ENCODE data around the gene IL36B. TPM values are rescaled to one million over a fixed set of nuclear protein-coding genes. Genes with fewer than 3 reads are reported as not detected.

Gene IL36B
- total RNA-seq, 2 experiments from 2014 or later, result not detected

- no peaks in the 10 kb centered on the region for H3K36me3 ChIP-seq (ENCODE audit: insufficient read depth, low read length)
- no peaks in the 10 kb centered on the region for H3K4me1 ChIP-seq (ENCODE audit: insufficient read depth, low read length)
- intact Hi-C loops (cut with DNase I, micrococcal nuclease), result no loop called here
- ChIA-PET CTCF (no interaction called here), POLR2A (no interaction called here)
- DNase-seq, result no peak
- no peaks in the 10 kb centered on the region for H3K9me3 Mint-ChIP-seq
- H3K4me3 ChIP-seq (ENCODE audit: low read length), result no peak overlapping the region
- no peaks in the 10 kb centered on the region for H3K27me3 Mint-ChIP-seq
- no peak for TF ChIP-seq CTCF (IDR thresholded peaks at IDR 0.05)
- H3K36me3 Mint-ChIP-seq (ENCODE audit: low read depth), result no peaks in the 10 kb centered on the region
- no peak overlapping the region for H3K27ac Mint-ChIP-seq
- no peaks in the 10 kb centered on the region for H3K4me1 Mint-ChIP-seq (ENCODE audit: low read depth)
- no peak for ATAC-seq (ENCODE audit: poor library complexity)
- no peak overlapping the region for H3K27ac ChIP-seq (ENCODE audit: low read depth in 1 of 2, low read length in 2 of 2)
- no peaks in the 10 kb centered on the region for H3K27me3 ChIP-seq (ENCODE audit: control insufficient read depth in 1 of 2, insufficient read depth in 2 of 2, low read length in 2 of 2)
- H3K9me3 ChIP-seq (ENCODE audit: control insufficient read depth in 1 of 2, insufficient read depth in 1 of 2, low read length in 2 of 2), result no peaks in the 10 kb centered on the region
- no peak overlapping the region for H3K4me3 Mint-ChIP-seq
Observed at GRCh38 chr2:113041871-113042270, 10.8 kb downstream of the IL36B start.

DNA sequence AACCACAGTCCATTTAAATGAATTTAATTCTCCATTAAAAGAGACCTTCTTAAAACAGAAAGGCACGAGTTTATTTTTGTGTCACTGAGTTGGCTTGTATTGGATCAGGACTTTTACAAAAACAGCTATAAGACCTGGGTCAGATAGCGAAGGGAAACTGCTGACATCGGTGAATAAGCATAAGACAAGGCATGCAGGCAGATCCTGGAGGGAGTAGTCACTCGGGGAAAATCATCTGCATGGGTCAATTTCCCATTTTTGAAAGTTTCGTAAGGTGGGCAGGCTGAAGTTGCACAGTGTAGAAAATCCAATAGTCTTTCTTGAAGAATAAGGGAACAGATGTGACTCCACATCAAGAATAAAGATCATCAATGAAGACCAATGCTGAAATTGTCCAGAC is 12.9 kb downstream of the IL36B start:
- H3K27me3 Mint-ChIP-seq, result no peaks in the 10 kb centered on the region
- Histone ChIP-seq H3K36me3 (ENCODE audit: insufficient read depth, low read length) (no peaks in the 10 kb centered on the region), H3K9me3 (ENCODE audit: control insufficient read depth in 1 of 2, insufficient read depth in 1 of 2, low read length in 2 of 2) (no peaks in the 10 kb centered on the region), H3K27me3 (ENCODE audit: control insufficient read depth in 1 of 2, insufficient read depth in 2 of 2, low read length in 2 of 2) (no peaks in the 10 kb centered on the region), H3K4me3 (ENCODE audit: low read length) (no peak overlapping the region), H3K4me1 (ENCODE audit: insufficient read depth, low read length) (no peaks in the 10 kb centered on the region), H3K27ac (ENCODE audit: low read depth in 1 of 2, low read length in 2 of 2) (no peak overlapping the region)
- TF ChIP-seq CTCF (IDR thresholded peaks at IDR 0.05), result no peak
- no peak overlapping the region for H3K27ac Mint-ChIP-seq
- H3K9me3 Mint-ChIP-seq, result no peaks in the 10 kb centered on the region
- ATAC-seq (ENCODE audit: poor library complexity), result no peak
- intact Hi-C loops (cut with DNase I, micrococcal nuclease), result no loop called here
- ChIA-PET POLR2A (no interaction called here), CTCF (no interaction called here)
- H3K36me3 Mint-ChIP-seq (ENCODE audit: low read depth), result no peaks in the 10 kb centered on the region
- no peak for DNase-seq
- H3K4me1 Mint-ChIP-seq (ENCODE audit: low read depth), result no peaks in the 10 kb centered on the region
- H3K4me3 Mint-ChIP-seq, result no peak overlapping the region

DNA sequence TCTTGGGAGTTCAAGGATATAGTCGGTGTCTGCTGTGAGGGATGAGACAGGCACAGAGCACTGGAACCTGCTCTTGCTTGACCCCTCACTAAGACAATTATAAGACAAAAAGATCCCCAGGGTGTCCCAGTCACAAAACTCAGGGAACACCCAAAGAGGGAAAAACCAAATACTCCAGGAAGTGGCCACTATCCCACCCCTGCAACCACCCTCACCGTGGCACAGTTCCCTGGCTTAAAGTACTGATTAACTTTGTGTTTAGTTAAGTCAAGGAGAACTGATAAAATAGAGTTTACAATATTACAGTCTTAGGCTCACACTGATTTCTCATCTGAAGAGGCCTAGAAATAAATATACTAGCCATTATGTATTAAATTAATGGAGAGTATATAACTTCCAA is 13.5 kb downstream of the IL36B start:
- no peak overlapping the region for H3K4me3 Mint-ChIP-seq

More for the DNA sequence above, 13.5 kb downstream of the IL36B start:
- DNase-seq, result no peak
- Histone ChIP-seq H3K4me3 (ENCODE audit: low read length) (no peak overlapping the region), H3K9me3 (ENCODE audit: control insufficient read depth in 1 of 2, insufficient read depth in 1 of 2, low read length in 2 of 2) (no peaks in the 10 kb centered on the region), H3K27me3 (ENCODE audit: control insufficient read depth in 1 of 2, insufficient read depth in 2 of 2, low read length in 2 of 2) (no peaks in the 10 kb centered on the region), H3K27ac (ENCODE audit: low read depth in 1 of 2, low read length in 2 of 2) (no peak overlapping the region), H3K4me1 (ENCODE audit: insufficient read depth, low read length) (no peaks in the 10 kb centered on the region), H3K36me3 (ENCODE audit: insufficient read depth, low read length) (no peaks in the 10 kb centered on the region)
- no peaks in the 10 kb centered on the region for H3K4me1 Mint-ChIP-seq (ENCODE audit: low read depth)
- intact Hi-C loops (cut with DNase I, micrococcal nuclease), result no loop called here
- H3K27me3 Mint-ChIP-seq, result no peaks in the 10 kb centered on the region
- no peak overlapping the region for H3K27ac Mint-ChIP-seq
- no peaks in the 10 kb centered on the region for H3K9me3 Mint-ChIP-seq
- H3K36me3 Mint-ChIP-seq (ENCODE audit: low read depth), result no peaks in the 10 kb centered on the region
- ChIA-PET CTCF (no interaction called here), POLR2A (no interaction called here)
- ATAC-seq (ENCODE audit: poor library complexity), result no peak
- no peak for TF ChIP-seq CTCF (IDR thresholded peaks at IDR 0.05)

Measured in CD4-positive, alpha-beta T cell (primary cell).